Kidney tubule cell (primary cell): Measurements from ENCODE around the gene KNOP1.
"Not testable (repeated sequence)": the region's sequence is repeated elsewhere in the genome, so short reads cannot be mapped to it uniquely, and the experiment has no call there.

Experiments
- DNase-seq: peaks from one replicate; pipeline ENCODE4 v3.0.0-alpha.2; 2018; ENCODE audit warnings: low spot score

The KNOP1 gene

DNA sequence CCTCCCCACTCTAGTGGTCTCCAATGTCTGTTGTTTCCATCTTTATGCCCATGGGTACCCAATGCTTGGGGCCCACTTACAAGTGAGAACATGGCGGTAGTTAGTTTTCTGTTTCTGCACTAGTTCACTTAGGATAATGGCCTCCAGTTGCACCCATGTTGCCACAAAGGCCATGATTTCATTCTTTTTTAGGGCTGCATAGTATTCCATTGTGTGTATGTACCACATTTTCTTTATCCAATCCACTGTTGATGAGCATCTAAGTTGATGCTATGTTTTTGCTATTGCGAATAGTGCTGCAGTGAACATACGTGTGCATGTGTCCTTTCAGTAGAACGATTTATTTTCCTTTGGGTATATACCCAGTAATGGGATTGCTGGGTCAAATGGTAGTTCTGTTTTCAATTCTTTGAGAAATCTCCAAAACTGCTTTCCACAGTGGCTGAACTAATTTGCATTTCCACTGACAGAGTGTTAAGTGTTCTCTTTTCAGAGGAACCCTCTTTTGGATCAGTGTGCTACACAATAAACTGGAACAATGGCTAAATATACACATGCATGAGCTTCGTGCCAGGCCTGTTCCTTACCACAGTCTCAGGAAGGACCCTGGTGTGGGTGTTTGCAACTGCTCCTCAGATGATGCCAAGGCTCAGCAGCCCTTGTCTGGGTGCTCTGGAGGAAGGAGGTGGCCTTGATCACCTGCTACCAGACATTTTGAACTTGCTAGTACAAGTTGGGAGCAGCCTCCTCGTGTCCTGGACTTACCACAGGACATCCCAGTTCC lies 34.4 kb downstream of the KNOP1 start:
- DNase-seq, result no peak

DNA sequence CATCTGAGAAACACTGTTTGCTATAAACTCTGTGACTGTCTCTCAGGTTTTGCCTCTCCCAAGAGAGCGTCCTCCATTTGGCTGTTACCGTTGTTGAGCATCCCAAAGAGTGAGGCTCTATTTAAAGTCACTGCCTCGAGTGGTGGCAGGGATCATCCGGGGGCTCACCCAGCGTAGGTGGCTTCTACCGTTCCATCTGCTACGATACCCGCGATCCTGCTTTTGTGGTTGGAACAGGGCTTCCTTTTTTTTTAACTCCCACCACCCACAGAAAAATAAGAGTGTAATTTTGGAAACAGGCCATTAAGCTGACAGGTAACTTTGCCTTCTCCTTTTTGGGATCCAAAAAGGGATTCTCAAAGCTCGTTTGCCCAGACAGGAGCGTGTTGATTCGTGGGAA lies 36.4 kb downstream of the KNOP1 start:
- DNase-seq, result no peak

DNA sequence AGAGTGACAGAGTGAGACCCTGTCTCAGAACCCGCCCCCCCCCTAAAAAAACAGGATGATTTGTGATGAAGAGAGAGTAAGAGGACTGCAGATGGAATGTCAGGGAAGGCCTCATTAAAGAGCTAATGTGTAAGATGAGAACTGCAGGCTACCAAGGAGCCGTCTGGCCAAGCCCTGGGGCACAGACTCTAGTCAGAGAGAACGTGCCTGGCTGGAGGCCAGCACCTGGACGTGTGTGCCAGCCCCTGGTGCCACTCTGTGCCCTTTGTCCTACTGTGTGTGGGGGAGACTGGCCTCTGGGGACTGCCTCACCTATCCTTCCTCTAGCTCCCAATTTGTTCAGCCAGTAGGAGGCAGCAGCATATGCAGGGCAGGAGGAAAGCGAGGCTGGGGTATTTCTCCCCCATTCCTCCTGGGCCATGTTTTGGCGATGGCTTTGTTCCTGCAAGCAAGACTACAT lies 37.1 kb downstream of the KNOP1 start:
- DNase-seq, result no peak

DNA sequence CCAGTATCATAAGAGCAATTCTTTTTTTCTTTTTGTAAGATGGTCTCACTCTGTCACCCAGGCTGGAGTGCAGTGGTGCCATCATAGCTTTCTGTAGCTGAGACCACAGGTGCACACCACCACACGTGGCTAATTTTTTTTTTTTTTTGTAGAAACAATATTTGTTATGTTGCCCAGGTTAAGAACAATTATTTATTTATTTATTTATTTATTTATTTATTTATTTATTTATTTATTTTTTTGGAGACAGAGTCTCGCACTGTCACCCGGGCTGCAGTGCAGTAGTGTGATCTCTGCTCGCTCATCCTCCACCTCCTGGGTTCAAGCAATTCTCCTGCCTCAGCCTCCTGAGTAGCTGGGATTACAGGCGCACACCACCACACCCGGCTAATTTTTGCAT lies 38.7 kb downstream of the KNOP1 start:
- DNase-seq, result not testable (repeated sequence)

DNA sequence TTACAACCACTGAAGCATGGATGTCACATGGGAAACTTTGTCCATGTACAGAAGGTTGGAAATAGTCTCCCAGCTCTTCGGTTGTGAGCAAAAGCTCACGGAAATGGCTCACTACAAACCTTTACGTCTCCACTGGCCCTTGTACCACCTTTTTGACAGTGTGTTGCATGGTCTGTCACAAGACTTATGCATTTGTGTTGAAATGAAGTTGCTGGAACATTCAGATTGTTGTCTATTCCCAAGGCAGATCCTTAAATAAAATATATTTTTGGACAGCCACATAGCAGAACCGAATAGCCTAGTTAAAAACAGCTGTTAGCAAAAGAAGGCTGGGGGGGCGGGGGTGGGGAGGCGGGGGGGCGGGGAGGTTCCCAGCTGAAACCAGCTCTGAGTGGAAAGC lies 39.2 kb downstream of the KNOP1 start:
- DNase-seq, result no peak

DNA sequence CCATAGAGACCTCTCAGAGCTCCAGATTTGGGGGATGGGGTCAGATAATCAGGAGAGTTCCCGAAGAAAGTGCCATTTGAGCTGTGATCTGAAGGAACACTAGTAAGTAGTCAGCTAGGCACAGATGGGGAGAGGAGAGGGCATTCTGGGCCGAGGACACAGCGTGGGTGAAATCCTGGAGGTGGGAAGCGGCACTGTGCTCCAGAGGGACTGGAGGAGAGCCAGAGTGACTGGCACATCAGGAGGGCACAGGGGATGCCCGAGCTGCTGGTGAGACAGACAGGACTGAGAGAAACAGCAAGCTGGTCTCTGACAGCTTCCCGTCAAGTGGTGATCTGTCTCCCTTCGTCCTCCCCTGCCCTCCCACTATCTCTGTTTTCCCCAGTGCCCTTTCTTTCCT lies 40.6 kb downstream of the KNOP1 start:
- no peak for DNase-seq

DNA sequence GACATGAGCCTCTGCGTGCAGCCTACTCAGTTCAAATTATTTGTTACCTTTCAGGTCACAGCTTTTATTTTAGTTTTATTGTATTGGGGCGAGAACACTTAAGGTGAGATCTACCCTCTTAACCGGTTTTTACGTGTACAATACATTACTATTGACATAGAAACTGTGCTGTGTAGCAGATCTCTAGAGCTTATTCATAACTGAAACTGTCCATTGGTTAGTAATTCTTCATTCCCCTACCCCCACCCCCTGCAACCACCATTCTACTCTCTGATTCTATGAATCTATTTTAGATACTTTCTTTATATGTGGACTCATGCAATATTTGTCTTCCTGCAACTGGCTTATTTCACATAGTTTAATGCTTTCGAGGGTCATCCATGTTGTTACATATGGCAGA lies 43.5 kb downstream of the KNOP1 start:
- no peak for DNase-seq

DNA sequence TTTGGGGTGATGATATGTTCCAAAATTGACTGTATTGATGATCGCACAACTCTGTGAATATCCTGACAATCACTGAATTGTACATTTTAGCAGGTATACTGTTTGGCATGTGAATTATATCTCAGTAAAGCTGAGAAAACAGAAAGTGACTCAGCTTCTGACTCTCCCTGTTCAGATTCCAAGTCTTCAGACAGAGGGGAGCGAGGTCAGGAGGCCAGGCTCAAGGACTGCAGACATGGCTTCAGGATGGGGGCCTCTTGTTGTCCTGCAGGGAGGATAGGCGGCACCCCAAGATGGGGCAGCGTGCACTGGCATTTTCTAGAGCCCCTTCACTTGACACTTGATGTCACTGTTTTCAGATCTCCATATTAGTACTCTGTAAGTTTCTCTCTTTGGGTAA lies 45.6 kb downstream of the KNOP1 start:
- no peak for DNase-seq

DNA sequence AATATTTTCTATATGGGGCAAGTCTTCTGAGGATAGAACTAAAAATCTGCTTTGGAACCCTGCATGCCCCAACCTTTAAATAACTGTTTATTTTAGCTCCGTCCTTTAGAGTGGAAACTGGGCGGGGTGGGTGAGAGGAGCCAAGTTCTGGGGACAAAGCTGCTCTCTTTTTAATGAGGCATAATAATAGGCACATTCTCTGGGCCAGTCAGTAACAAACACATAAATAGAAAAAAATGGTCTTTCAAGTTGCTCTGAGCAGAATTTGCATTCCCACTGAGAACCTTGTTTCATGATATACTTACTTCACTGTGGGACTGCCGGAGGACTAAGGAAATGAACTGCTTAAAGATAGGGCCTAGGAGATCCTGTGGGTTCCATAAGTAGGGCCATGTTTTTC lies 51.5 kb downstream of the KNOP1 start:
- DNase-seq, result no peak

DNA sequence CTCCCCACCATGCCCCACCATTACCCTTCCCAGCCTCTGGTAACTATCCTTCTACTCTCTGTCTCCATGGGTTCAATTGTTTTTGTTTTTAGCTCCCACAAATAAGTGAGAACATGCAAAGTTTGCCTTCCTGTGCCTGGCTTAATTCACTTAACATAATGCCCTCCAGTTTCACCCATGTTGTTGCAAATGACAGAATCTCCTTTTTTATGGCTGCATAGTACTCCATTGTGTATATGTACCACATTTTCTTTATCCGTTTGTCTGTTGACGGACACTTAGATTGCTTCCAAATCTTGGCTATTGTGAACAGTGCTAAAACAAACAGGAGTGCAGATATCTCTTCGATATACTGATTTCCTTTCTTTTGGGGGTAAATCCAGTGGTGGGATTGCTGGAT lies 52.7 kb downstream of the KNOP1 start:
- not testable (repeated sequence) for DNase-seq

DNA sequence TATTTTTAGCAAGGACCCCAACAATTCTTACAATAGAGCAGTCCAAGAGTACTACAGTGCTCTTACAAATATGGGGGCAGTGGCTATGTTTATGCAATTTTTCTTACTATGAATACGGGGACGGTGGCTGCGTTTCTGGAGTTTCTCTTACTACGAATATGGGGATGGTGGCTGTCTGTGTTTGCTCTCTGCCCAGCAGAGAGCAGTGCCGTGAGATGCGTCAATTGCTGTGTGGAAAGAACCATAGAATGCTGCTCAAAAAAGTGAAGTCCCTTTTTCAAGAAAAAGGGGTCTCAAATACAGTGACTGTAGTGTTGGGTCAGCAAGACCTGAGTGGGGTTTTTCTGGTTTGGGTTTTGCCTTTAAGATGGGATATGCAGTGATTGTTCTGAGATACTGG lies 53.9 kb downstream of the KNOP1 start:
- DNase-seq, result no peak

DNA sequence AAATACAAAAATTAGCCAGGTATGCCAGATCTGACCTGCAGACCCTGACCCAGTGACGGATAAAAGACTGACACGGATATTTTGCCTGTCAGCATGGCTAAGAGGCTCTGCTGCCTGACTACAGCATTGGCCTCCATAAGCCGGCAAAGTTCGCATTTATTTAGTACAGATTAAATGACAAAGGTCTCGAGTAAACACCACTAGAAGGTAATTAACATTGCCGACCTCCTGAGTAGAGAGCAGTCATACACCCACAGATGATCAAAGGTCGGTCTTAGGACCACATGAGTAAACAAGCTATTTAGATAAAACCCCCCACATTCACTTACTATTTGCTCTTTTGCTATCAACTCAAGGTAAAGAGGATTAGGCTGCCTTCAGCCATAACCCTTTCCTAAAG lies 55.7 kb downstream of the KNOP1 start:
- no peak for DNase-seq

DNA sequence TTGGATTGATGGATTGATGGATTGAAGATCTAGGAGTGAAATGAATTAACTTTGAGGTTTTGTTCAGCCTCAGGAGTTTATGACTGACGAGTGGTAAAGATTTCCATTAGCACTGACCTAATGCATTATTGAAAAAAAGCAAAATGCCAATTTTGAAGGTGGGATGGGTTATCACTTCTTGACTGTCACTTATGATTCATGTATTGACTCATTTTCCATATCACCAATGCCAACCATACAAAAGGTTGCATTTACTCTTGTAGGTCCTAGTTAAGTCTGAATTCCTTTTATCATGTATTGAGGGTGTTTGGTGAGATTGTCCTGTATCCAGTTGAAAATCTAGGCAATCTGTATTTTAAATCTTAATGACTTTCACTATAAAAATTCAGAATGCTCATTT lies 57.6 kb downstream of the KNOP1 start:
- DNase-seq, result no peak

DNA sequence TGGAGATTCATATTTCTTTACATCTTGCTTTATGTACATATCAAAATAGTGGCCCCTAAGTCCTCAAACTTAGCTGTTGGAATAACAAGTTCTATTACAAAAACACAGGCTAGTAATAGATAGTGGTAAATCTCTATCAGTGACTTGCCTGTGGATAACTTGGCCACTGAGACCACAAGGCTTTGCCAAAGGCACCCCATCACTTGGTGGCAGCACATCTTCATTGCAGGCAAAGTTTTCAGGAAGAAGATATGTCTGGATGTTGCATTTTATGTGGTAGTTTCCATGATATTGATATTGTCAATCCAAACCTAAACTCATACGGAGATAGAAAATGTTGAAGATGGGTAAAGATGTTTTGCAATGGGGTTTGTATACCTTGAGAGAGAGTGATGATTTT lies 58.5 kb downstream of the KNOP1 start:
- DNase-seq, result no peak

DNA sequence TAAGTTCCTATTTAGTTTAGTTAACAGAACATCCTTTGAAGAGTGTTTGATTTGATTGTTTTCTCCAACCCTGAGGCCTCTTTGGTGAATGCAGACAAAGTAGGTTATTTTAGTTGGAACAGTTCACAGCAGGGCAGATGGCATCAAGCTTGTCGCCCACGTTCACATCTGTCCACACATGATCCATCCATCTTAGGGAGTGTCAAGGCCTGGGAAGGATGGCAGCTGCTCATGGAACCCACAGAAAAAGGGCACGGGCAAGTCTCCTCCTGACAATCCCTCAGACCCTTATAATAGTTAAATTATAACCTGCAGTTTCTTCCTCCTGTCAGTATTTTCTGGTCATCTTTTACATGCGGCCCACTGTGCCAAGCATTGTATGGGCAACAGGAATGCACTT lies 60.2 kb downstream of the KNOP1 start:
- no peak for DNase-seq

DNA sequence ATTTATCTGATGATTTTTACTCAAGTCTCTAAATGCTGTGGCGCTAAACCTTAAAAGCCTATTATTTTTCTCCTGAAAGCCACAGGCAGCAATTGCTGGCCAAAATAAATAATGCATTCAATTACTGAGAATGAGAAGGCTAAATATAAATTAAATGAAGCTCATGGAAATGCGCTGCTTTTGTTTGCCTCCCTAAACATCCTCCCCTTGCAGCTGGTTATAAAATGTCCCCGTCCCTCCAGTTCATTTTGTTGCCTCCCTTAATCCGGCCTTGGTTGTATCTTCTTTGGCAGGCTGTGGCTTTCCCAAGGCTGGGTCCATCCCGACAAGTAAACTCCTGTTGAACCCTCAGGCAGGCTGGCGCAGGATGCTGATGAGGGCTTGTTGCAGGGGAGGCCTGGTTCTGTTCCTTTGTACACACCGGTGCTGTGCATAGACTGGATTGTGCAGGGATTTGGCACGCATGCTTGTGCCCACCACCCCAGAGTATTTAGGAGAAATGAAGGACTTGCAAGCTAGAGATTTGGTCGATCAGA lies 62.7 kb downstream of the KNOP1 start:
- no peak for DNase-seq

DNA sequence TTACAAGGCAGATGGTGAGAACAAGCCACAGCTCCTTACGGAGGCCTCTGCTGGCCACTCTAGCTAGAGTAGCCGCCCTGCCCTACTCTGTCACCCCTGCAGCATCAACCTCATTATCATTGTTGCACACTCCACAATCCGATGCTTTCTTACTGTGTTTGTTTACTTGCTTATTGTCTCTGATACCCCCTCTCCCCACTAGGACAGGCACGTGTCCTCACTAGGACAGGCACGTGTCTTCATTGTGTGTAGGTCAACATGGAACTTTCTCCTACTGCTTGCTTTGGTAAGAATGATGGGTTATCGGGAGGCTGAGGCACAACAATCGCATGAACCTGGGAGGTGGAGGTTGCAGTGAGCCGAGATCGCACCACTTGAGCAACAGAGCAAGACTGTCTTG lies 63.9 kb downstream of the KNOP1 start:
- no peak for DNase-seq
